Heart left ventricle (tissue), 16 donors: ENCODE data around the gene FRRS1. TPM values are rescaled to one million over a fixed set of nuclear protein-coding genes. Genes with fewer than 3 reads are reported as not detected.

ENCODE experiments used
- ATAC-seq, 4 donors: fragments of 200-7000 bp; cut with Tn5 transposase; one replicate each; pipeline ENCODE4 v1.9.1; 2020 to 2022; ENCODE audit warnings: moderate library complexity in 4 of 4, mild to moderate bottlenecking in 3 of 4, moderate number of reproducible peaks in 1 of 4
- DNase-seq, 5 donors: peaks; one replicate each; pipeline ENCODE4 v3.0.0-alpha.2; 2020
- H3K27ac ChIP-seq, 12 donors: fragments of 200-600 bp; sonication (generic) in 4 of 12; one replicate each; pipeline versions ENCODE4 v1.5.0 to v1.8.0; 2016 to 2022; ENCODE audit warnings: mild to moderate bottlenecking in 2 of 12
- H3K27me3 ChIP-seq, 9 donors: fragments of 200-600 bp; sonication (generic) in 2 of 9; one replicate each; pipeline versions ENCODE4 v1.5.1 to v1.8.0; 2016 to 2022; ENCODE audit warnings: mild to moderate bottlenecking in 3 of 9
- H3K36me3 ChIP-seq, 9 donors: fragments of 200-600 bp; sonication (generic) in 2 of 9; one replicate each; pipeline versions ENCODE4 v1.5.0 to v1.8.0; 2018 to 2022; ENCODE audit warnings: mild to moderate bottlenecking in 2 of 9
- H3K4me1 ChIP-seq, 12 donors: fragments of 200-600 bp; sonication (generic) in 4 of 12; one replicate each; pipeline versions ENCODE4 v1.5.0 to v1.8.0; 2016 to 2022; ENCODE audit warnings: mild to moderate bottlenecking in 3 of 12
- H3K4me3 ChIP-seq, 12 donors: fragments of 200-600 bp; sonication (generic) in 4 of 12; one replicate each; pipeline versions ENCODE4 v1.5.0 to v1.8.0; 2017 to 2022; ENCODE audit warnings: mild to moderate bottlenecking in 9 of 12, moderate library complexity in 4 of 12
- H3K9me3 ChIP-seq, 12 donors: fragments of 200-600 bp; sonication (generic) in 4 of 12; one replicate each; pipeline versions ENCODE4 v1.5.0 to v1.8.0; 2016 to 2022; ENCODE audit warnings: mild to moderate bottlenecking in 1 of 12
- POLR2A ChIP-seq, 2 donors: fragments of 450-650 bp; IDR thresholded peaks; one replicate each; pipeline ENCODE4 v1.6.1; 2017; ENCODE audit warnings: antibody characterized with exemption in 2 of 2, mild to moderate bottlenecking in 2 of 2, moderate library complexity in 2 of 2
- WGBS, 4 donors: extraction: QIAGEN DNeasy Blood & Tissue Kit in 2 of 4; methylation state at CpG; one replicate each; pipeline versions ENCODE4 v1.1.5 to v1.1.7; 2013 to 2018; 5-methylcytosine and 5-hydroxymethylcytosine counted together
- intact Hi-C, 10 donors: fragments of 100-400 bp; cut with DNase I; formaldehyde crosslinking; loops; one replicate each; pipeline versions ENCODE4 v1.11.1 to v1.14.2; 2022
- polyA plus RNA-seq, 2 donors: library from polyadenylated mRNA; stranded (reverse); fragments of 200-250 nt; gene quantifications; one replicate each; pipeline ENCODE4 v1.2.3, GENCODE V29; 2013
- total RNA-seq, 9 donors: library from RNA; depleted of rRNA in 2 of 9; stranded (reverse); fragments of >200 nt in 2 of 9; fragmentation: NEBNext Ultra II Directional in 3 of 9; extraction: Animal tissue kit (Norgen Biotek cat#: 25700) in 3 of 9; gene quantifications; one replicate each; pipeline versions ENCODE4 v1.1.0 to v1.2.4, GENCODE V29; 2016 to 2023
- TF ChIP-seq, protein P1 (sequence below), 12 donors: fragments of 200-600 bp; sonication (generic) in 4 of 12; IDR thresholded peaks; one replicate each; pipeline versions ENCODE4 v1.5.0 to v1.8.0; 2018 to 2022; ENCODE audit warnings: antibody characterized with exemption in 12 of 12, mild to moderate bottlenecking in 5 of 12
- donor health status: ischemic (EF 13 %, LVEDD 7.1; RV severe dilation, severe dysfunction).
- donor health status: healthy with polysubstance abuse.
- donor health status: DM: no; HTN: yes; CAD: no.
- donor health status: DM: no; HTN: no; CAD: no.
- donor health status: ischemic (EF 25% LVEDD 6.9; RV normal size, moderate dysfunction).
- donor health status: ischemic (EF 25% LVEDD 5.7; RV mildly dilated, moderate dysfunction).
- donor health status: healthy.
- donor health status: DM: yes; HTN: yes; CAD: no.
- donor health status: ischemic (EF 35%, LVEDD 5.7; RV mildly dilated, moderate dysfunction).
- donor health status: nonischemic (EF 11% LVEDD 7.7; RV severe dilation, severe dysfunction).
- donor health status: DM: yes; HTN: yes; CAD: no.
- donor health status: PGD.
- donor health status: ischemic (EF 29% LVEDD 5.4; RV normal size, mild dysfunction).
- donor health status: nonischemic (EF 23%, LVEDD 6.1; RV moderate dilation, normal function).

FRRS1 gene
- total and polyA plus RNA-seq, 11 donors: 0.50 to 9.3 (median 5.4) TPM

DNA sequence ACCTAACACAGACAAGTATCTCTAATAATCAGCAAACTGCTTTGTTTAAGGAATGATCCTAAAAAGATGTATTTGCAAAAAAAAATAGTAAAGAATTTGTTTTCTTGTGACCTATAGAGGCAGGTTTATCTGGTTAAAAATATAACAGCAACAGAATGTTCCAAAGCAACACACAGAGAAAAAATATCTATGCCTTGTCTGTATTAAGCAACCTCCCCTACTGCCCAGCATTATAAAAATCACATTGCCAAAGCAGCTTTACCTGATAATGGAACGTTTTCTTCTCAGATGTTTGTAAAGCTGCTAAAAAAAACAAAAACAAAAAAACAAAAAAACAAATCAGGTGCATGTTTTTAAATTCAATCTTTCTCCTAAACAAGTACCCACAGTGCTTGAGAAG is 95.9 kb downstream of the FRRS1 start:
- TF ChIP-seq, protein P1, sequence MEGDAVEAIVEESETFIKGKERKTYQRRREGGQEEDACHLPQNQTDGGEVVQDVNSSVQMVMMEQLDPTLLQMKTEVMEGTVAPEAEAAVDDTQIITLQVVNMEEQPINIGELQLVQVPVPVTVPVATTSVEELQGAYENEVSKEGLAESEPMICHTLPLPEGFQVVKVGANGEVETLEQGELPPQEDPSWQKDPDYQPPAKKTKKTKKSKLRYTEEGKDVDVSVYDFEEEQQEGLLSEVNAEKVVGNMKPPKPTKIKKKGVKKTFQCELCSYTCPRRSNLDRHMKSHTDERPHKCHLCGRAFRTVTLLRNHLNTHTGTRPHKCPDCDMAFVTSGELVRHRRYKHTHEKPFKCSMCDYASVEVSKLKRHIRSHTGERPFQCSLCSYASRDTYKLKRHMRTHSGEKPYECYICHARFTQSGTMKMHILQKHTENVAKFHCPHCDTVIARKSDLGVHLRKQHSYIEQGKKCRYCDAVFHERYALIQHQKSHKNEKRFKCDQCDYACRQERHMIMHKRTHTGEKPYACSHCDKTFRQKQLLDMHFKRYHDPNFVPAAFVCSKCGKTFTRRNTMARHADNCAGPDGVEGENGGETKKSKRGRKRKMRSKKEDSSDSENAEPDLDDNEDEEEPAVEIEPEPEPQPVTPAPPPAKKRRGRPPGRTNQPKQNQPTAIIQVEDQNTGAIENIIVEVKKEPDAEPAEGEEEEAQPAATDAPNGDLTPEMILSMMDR (IDR thresholded peaks at IDR 0.05): no peak
- TF ChIP-seq POLR2A (IDR thresholded peaks at IDR 0.05): no peak
- H3K27ac ChIP-seq: peak overlapping the region; percentile 72 to 89 (median 82)
- peak in 1 of 4 donors; percentile 30 for ATAC-seq

DNA sequence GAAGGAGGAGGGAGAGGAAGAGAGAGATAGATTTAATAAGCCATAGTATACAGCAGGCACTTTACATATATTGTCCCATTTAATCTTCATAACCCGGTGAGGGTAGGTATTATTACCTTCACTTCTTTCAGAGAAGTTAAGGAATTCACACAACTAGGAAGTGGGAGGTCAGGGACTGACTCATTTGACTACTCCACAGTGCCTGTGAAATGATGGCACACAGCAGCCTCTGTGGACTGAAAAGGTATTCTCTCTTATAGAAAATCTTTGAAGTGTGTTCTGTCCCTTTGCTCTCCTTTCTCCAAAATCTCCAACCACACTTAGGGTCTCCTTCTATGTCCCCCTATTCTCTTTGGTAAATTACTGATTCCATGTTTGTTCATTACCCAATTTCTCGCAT is 96.6 kb downstream of the FRRS1 start:
- intact Hi-C loops: loop anchor here in 1 of 10 donors (10.0 kb wide), 1 partner anchor 135 kb away; no protein-coding TSS in a partner anchor
- ATAC-seq: peak in 1 of 4 donors; percentile 21
- 94 to 98% (median 96%) methylated on average over 2 of the region's 2 CpGs for WGBS, 4 donors

More for the DNA sequence above, 95.9 kb downstream of the FRRS1 start:
- no peaks in the 10 kb centered on the region for H3K9me3 ChIP-seq
- intact Hi-C loops: no loop called here
- H3K4me3 ChIP-seq: no peak overlapping the region
- peaks cover 5 to 94% (median 56%) of the 10 kb centered on the region in 12 donors for H3K4me1 ChIP-seq
- DNase-seq: no peak
- WGBS, 4 donors: 31 to 43% (median 39%) methylated on average over 1 of the region's 1 CpG
- no peaks in the 10 kb centered on the region for H3K27me3 ChIP-seq
- H3K36me3 ChIP-seq: peaks cover 0 to 91% (median 44%) of the 10 kb centered on the region in 9 donors

DNA sequence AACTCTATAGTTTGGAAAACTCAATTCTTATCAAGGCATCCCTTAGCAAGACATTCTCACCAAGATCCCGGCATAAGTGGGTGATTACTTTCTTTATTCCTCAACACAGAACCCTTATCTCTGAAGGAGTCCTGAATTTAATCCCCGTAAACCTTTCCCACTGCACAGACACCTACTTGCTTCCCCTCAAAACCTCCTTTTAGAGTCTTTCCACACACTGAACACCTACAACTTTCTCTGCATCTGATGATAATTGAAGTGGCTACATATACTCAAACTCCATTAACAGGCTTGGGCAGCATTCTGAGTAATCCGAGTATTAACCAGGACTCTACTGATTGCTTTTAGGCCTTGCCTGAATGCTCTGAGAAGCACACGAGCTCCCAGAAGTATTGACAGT is 97.1 kb downstream of the FRRS1 start:
- TF ChIP-seq POLR2A (IDR thresholded peaks at IDR 0.05): no peak
- TF ChIP-seq, protein P1 (IDR thresholded peaks at IDR 0.05): no peak
- Histone ChIP-seq H3K4me3 (no peak overlapping the region), H3K27me3 (no peaks in the 10 kb centered on the region), H3K4me1 (peaks cover 6 to 92% (median 51%) of the 10 kb centered on the region in 12 donors), H3K9me3 (no peaks in the 10 kb centered on the region), H3K36me3 (peaks cover 0 to 92% (median 44%) of the 10 kb centered on the region in 9 donors), H3K27ac (peak overlapping the region in 11 of 12 donors; percentile 28 to 89 (median 82))
- no peak for DNase-seq
- intact Hi-C loops: loop anchor here in 1 of 10 donors (10.0 kb wide), 1 partner anchor 135 kb away; no protein-coding TSS in a partner anchor
- ATAC-seq: no peak
- 70 to 80% (median 78%) methylated on average over 4 of the region's 4 CpGs for WGBS, 4 donors

More for the DNA sequence above, 96.6 kb downstream of the FRRS1 start:
- H3K36me3 ChIP-seq: peaks cover 0 to 92% (median 44%) of the 10 kb centered on the region in 9 donors
- peak overlapping the region; percentile 28 to 89 (median 82) for H3K27ac ChIP-seq
- H3K9me3 ChIP-seq: no peaks in the 10 kb centered on the region
- DNase-seq: no peak
- no peak overlapping the region for H3K4me3 ChIP-seq
- TF ChIP-seq, protein P1 (IDR thresholded peaks at IDR 0.05): no peak
- no peak for TF ChIP-seq POLR2A (IDR thresholded peaks at IDR 0.05)
- H3K4me1 ChIP-seq: peaks cover 5 to 92% (median 52%) of the 10 kb centered on the region in 12 donors
- H3K27me3 ChIP-seq: no peaks in the 10 kb centered on the region

DNA sequence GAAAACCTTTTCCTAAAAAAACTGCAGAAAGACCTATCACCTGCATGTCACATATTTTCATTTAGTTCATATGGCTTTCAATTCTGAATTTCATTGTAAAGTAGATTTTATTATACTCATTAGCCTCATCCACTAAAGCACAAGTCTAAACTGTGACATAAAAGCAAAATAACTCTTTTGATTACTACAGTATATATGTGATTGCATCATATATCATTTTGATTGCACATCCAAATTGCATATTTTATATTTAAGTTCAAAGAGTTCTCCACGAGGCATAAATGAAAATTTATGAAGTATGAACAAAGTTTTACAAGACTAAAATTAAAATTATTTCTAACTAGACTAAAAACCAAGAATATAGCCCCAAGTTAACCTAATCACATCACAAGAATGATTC is 101.2 kb downstream of the FRRS1 start:
- TF ChIP-seq, protein P1 (IDR thresholded peaks at IDR 0.05): no peak
- TF ChIP-seq POLR2A (IDR thresholded peaks at IDR 0.05): no peak
- intact Hi-C loops: loop anchor here in 1 of 10 donors (10.0 kb wide), 1 partner anchor 130 kb away; no protein-coding TSS in a partner anchor
- no peak for ATAC-seq
- no peak for DNase-seq
- H3K27me3 ChIP-seq: no peaks in the 10 kb centered on the region
- 90 to 100% (median 97%) methylated on average over 1 of the region's 1 CpG for WGBS, 4 donors
- H3K9me3 ChIP-seq: no peaks in the 10 kb centered on the region
- H3K4me3 ChIP-seq: no peak overlapping the region
- peaks cover 0 to 77% (median 51%) of the 10 kb centered on the region in 9 donors for H3K36me3 ChIP-seq
- peaks cover 32 to 92% (median 49%) of the 10 kb centered on the region in 12 donors for H3K4me1 ChIP-seq
- H3K27ac ChIP-seq: peak overlapping the region in 3 of 12 donors; percentile 4 to 81 (median 73)
